ENCODE results near the gene DRAM1.

The DRAM1 gene

DNA sequence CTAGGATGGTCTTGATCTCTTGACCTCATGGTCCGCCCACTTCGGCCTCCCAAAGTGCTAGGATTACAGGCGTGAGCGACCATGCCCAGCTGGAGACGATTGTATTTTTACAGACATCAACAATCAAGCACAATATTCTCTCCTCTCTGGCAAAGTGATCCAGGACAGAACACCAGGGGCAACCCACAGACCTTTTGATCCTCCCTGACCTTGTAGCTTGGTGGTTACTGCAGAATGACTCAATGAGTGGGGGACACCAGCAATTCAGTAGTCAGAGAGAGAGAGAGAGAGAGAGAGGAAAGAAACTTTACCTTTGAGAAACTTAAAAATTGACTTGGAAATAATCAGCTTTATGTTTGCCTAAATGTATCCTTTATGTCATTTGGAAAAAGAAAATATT is 51.2 kb downstream of the DRAM1 start:
- Histone ChIP-seq H3K36me3 (no peaks in the 10 kb centered on the region), H3K9me3 (ENCODE audit: severe bottlenecking) (no peaks in the 10 kb centered on the region), H3K27ac (no peak overlapping the region), H3K27me3 (ENCODE audit: insufficient read depth, low read depth, severe bottlenecking) (no peaks in the 10 kb centered on the region), H3K4me3 (ENCODE audit: low read depth, low read length) (no peak overlapping the region)
- TF ChIP-seq, protein P1, sequence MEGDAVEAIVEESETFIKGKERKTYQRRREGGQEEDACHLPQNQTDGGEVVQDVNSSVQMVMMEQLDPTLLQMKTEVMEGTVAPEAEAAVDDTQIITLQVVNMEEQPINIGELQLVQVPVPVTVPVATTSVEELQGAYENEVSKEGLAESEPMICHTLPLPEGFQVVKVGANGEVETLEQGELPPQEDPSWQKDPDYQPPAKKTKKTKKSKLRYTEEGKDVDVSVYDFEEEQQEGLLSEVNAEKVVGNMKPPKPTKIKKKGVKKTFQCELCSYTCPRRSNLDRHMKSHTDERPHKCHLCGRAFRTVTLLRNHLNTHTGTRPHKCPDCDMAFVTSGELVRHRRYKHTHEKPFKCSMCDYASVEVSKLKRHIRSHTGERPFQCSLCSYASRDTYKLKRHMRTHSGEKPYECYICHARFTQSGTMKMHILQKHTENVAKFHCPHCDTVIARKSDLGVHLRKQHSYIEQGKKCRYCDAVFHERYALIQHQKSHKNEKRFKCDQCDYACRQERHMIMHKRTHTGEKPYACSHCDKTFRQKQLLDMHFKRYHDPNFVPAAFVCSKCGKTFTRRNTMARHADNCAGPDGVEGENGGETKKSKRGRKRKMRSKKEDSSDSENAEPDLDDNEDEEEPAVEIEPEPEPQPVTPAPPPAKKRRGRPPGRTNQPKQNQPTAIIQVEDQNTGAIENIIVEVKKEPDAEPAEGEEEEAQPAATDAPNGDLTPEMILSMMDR (IDR thresholded peaks at IDR 0.05; ENCODE audit: low read depth, low read length), result no peak
- no peak for DNase-seq

DNA sequence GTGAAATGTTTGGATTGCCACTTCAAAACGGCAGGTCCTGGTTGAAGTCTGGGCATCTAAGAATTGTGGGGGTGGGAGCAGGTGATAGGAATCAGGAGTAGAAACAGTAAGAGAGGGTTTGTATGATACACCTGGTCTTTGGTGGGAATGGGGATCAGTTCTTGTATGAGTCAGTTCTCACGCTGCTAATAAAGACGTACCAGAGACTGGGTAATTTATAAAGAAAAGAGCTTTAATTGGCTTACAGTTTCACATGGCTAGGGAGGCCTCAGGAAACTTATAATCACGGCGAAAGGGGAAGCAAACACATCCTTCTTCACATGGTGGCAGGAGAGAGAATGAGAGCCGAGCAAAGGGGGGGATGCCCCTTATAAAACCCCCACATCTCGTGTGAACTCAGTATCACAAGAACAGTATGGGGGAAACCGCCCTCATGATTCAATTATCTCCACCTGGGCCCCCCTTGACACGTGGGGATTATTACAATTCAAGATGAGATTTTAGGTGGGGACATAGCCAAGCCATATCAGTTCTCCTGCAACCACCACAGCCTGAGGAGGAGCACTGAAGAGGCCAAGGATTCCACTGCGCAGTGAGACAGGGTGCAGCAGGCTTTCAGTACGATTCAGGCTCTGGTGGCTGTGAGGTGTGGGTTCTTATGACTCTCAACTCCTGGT is 52.1 kb downstream of the DRAM1 start:
- no peaks in the 10 kb centered on the region for H3K36me3 ChIP-seq
- H3K9me3 ChIP-seq (ENCODE audit: severe bottlenecking), result no peaks in the 10 kb centered on the region
- H3K4me3 ChIP-seq (ENCODE audit: low read depth, low read length), result no peak overlapping the region
- TF ChIP-seq, protein P1 (IDR thresholded peaks at IDR 0.05; ENCODE audit: low read depth, low read length), result no peak
- H3K27me3 ChIP-seq (ENCODE audit: insufficient read depth, low read depth, severe bottlenecking), result no peaks in the 10 kb centered on the region
- no peak for DNase-seq
- H3K27ac ChIP-seq, result no peak overlapping the region

DNA sequence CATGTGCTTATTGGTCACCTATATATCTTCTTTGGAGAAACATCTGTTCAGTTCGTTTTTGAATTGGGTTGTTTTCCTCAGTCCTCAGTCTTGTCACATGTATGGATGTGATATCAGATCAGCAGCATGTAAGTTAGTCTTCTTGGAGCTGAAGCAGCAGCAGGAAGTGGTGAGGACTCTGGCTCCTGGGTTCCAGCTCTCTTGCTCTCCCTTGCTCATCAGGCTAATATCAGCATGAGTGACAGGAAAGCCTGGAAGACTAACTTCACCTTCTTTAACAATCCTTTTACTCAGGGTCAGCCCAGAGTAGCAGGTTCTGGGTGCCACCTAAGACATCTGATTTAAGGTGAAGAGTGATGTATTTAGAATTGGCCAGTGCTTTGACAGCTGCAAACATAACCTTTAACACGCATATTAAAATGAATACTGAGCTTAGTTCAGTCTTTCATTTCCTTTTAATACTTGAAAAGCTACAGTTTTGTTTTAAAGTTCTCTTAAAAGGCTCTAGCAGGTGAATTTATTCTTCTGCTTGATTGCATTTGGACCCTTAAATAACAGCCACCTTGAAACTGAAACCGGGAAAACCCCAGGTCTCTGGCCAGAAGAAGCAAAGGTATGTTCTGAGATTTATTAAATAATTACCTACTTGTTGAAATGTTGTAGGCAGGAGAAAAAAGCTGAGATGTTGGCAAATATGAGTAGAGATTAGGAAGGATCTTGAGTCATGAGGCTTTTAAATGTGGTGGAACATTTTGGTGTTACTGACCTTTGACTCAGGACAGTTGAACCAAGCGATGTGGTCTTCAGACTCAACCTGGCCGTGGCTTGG is 54.3 kb downstream of the DRAM1 start:
- DNase-seq, result no peak
- Histone ChIP-seq H3K4me3 (ENCODE audit: low read depth, low read length) (no peak overlapping the region), H3K36me3 (no peaks in the 10 kb centered on the region), H3K27me3 (ENCODE audit: insufficient read depth, low read depth, severe bottlenecking) (no peaks in the 10 kb centered on the region), H3K9me3 (ENCODE audit: severe bottlenecking) (no peaks in the 10 kb centered on the region), H3K27ac (no peak overlapping the region)
- TF ChIP-seq, protein P1 (IDR thresholded peaks at IDR 0.05; ENCODE audit: low read depth, low read length), result no peak

DNA sequence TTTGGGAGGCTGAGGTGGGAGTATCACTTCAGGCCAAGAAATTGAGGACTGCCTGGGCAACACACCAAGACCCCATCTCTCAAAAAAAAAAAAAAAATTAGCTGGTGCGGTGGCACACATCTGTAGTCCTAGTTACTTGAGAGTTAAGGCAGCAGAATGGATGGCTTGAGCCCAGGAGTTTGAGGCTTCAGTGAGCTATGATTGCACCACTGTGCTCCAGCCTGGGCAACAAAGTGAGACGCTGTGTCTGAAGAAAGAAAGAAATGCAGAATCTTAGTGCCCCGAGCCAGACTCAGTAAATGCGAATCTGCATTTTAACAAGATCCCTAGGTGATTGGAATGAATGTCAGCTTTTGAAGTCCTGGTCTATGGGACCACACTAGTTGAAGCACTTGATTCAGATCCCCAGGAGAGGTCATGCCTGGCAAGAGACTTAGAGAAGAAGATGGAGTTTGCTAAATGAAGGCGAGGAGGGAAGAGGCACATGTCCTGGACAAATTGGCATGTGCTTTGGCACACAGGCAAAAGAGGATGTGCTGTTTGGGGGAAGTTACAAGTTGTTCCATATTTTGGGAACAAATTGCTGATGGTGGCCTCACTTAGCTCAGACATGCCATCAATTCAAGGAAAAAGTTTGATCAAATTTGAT is 56.6 kb downstream of the DRAM1 start:
- no peak overlapping the region for H3K27ac ChIP-seq
- no peaks in the 10 kb centered on the region for H3K27me3 ChIP-seq (ENCODE audit: insufficient read depth, low read depth, severe bottlenecking)
- H3K36me3 ChIP-seq, result no peaks in the 10 kb centered on the region
- TF ChIP-seq, protein P1 (IDR thresholded peaks at IDR 0.05; ENCODE audit: low read depth, low read length), result no peak
- H3K4me3 ChIP-seq (ENCODE audit: low read depth, low read length), result no peak overlapping the region
- no peak for DNase-seq
- H3K9me3 ChIP-seq (ENCODE audit: severe bottlenecking), result no peaks in the 10 kb centered on the region

DNA sequence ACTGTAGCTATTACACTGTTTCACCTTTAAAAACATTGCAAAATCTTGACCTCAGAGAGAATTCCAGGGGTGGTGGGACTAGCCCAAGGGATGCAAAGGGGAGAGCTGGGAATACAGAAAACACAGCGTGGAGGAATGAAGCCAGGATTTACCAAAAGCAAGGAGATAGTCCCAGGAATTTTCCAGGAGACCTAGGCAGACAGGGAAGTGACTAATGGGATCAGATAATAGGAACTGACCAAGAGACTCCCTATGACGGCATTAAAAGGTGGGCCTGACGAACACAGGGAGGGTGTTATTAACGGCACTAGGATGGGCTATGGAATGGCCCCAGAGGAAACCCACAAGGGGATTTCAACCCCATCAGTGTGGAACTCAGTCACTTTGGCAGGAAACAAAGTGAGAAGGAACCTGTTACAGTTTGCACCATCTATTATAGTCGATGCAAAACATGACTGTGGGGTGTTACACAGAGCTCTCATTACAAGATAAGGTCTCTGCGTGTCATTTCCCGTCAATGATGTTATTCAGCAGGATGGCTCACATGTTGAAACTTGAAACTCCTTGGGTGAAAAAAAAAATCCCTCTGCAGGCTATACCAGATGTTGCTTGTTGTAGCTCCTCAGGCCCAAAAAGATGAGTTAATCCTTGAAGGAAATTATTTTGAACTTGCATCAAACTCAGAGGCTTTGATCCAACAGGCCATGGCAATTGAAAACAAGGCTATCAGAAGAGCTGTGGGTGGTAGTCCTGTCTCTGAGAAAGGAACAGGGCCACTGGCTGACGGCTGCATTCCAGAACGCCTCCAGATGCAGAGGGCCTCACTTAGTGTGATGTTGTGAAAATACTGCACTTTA is 58.7 kb downstream of the DRAM1 start:
- no peak overlapping the region for H3K27ac ChIP-seq
- H3K36me3 ChIP-seq, result no peaks in the 10 kb centered on the region
- H3K27me3 ChIP-seq (ENCODE audit: insufficient read depth, low read depth, severe bottlenecking), result no peaks in the 10 kb centered on the region
- no peak overlapping the region for H3K4me3 ChIP-seq (ENCODE audit: low read depth, low read length)
- TF ChIP-seq, protein P1 (IDR thresholded peaks at IDR 0.05; ENCODE audit: low read depth, low read length), result no peak
- H3K9me3 ChIP-seq (ENCODE audit: severe bottlenecking), result no peaks in the 10 kb centered on the region
- no peak for DNase-seq

All from WERI-Rb-1 (cell line).